NAMALWA (cell line): ENCODE data around the gene HES1.

Experiments
- DNase-seq: peaks from one replicate; pipeline ENCODE4 v3.0.0-alpha.2; 2015; ENCODE audit warnings: low spot score

Gene HES1

DNA sequence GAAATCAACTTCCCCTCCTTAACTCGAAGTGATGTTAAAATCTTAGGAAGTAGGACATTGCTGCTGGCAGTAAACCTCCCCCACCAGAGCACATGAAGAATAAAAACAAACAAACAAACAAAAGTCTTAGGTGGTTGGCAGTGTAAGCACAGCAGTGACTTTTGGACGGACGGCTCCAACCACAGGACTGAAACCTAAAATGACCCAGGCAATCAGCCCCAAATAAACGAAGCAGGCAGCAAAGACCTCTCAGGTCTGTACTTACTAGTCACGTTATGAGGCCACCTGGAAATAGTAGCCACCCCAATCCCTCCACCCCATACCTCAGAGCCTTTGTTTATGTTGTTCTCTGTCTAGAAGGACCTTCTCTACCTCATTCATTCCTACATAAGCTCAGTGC is 33.5 kb upstream of the HES1 start:
- DNase-seq, result no peak

- DNase-seq, result peak; percentile 65
These were observed 32.4 kb upstream of the HES1 start for GRCh38 chr3:194103505-194103904.

DNA sequence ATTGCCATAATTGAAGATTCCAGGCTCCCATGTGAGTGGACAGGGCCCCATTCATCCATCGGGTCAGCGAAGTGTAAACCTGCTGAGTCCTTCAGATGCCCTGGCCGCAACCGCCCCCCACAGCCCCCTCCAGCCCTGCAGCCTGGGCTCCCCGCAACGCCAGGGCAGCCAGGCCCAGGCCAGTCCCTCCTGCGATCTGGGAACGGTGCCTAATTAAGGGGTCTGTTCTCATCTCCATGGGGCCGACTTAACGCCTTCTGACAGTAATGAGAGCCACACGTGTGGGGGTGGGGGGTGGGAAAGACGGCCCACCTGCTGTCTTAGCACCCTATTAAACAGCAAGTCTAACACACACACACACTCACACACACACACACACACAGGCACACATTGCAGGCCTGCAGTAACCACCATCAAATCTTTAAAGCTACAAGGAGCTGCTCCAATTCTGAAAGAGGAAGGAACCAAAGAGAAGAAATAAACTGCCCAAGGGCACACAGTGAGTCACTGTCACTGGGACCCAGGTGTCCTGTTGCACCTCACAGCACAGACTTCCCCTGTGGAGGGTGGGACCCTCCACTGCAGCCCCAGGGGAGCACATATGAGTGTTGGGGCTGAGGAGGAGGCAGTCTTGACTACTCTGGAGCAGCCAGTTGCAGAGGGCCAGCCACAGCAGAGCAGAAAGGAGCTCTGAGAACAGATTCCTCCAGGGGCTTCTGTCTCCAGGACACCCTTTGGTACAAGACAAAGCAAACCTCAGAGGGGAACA is 31.8 kb upstream of the HES1 start:
- DNase-seq, result peak; percentile 95

DNA sequence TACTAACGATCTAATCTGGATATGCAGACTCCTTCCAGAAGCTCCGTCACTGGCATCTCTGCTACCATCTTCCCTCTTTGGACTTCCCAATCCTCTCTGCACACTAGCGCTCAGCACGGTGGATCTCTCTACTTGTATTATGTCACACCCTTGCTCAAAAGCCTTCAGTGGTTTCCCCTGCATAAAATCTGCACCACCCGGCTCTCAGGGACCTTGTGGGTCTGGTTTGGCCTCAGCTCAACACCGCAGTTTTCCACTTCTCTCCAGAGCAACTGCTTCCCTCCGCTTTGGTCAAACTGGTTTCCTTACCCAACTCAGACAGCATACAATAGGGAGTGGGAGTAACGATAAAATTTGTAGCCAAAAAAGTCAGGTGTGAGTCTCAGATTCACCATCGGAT is 30.7 kb upstream of the HES1 start:
- DNase-seq, result no peak

- DNase-seq, result no peak
These were observed 28.8 kb upstream of the HES1 start for GRCh38 chr3:194107107-194107506.

GRCh38 chr3:194109192-194109863 is 26.6 kb upstream of the HES1 start:
- DNase-seq, result peak; percentile 23

DNA sequence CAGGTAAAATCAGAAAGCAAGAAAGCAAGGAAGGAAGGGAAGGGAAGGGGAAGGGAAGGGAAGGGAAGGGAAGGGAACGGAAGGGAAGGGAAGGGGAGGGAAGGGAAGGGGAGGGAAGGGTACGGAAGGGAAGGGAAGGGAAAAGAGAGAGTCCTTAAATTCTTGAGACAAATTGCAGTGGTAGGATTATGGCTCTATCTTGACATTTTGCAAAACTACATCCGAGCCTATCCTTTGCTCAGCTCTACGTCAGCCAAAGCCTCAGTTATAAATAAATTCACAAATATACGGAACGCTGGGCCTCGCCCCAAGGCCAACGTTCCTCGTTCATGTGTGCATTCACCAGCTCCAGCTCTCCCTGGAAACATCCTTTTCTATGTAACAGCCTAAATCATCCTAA is 25.5 kb upstream of the HES1 start:
- no peak for DNase-seq

DNA sequence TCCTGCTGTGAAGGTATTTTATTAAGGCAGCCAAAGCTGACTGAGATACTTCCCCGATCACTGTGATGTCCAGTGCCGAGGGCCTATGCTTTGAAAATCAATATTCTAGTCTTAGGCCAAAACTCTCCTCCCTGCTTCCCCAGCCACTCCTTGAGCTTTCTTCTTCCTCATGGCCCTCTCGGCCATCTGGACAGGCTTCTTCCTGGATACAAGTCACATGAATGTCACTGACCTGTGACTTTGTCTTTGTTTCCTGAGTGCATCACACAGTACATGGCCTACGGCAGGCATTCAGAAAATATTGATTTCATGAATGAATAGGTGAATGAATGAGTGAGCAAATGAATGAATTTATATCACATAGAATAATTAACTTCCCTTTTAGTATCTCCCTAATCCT is 24.6 kb upstream of the HES1 start:
- DNase-seq, result no peak

GRCh38 chr3:194112120-194113106 is 23.5 kb upstream of the HES1 start:
- no peak for DNase-seq

DNA sequence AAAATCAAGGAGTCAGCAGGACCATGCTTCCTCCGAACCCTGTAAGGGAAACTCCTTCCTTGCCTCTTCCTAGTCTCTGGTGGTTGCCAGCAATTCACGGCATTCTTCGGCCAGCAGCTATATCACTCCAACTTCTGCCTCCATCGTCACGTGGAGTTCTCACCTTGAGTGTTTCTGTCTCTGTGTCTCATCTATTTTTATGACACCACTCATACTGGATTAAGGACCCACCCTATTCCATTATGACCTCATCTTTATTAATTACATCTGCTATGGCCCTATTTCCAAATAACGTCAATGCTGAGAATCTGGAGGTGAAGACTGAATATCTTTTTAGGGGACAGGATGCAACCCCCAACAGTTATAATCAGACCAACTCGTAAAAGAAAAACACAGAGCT is 21.8 kb upstream of the HES1 start:
- DNase-seq, result no peak

GRCh38 chr3:194117104-194117845 is 18.7 kb upstream of the HES1 start:
- no peak for DNase-seq

GRCh38 chr3:194118920-194119319 is 17.0 kb upstream of the HES1 start:
- no peak for DNase-seq

GRCh38 chr3:194119831-194120590 is 15.9 kb upstream of the HES1 start:
- DNase-seq, result no peak

- no peak for DNase-seq
These were observed 14.9 kb upstream of the HES1 start for GRCh38 chr3:194120789-194121770.

DNA sequence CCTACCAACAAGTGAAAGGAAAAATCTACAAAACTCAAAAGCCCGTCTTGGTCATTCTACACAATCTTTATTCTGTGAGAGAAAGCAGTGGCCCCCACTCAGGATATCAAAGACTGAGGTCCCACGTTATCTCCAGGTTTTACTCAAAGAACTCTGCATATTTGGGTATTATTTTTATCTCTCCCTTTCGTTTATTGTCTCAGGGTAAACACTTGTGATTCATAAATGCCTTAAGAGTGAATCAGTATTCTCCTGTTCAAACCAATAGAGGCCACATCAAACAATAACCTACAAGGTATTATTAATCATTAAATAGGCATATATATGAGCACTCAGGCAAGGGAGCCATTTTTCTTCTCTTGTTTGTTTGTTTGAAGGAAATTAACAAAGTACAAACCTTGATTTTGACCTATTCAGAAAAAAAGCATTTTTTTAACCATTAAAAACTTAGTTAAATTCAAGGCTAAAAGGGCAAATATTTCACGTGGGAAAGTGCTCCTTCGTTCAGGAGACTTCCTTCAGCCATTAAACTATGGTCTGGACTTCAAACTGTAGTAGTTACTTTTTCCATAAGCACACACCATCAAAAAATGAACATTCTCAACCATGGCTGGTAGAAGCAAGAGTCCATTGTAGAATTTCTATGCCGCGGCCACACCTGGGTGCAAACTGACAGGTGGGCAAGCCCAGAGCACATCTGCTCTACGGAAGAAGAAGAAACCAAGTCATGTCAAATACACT is 13.9 kb upstream of the HES1 start:
- DNase-seq, result no peak

DNA sequence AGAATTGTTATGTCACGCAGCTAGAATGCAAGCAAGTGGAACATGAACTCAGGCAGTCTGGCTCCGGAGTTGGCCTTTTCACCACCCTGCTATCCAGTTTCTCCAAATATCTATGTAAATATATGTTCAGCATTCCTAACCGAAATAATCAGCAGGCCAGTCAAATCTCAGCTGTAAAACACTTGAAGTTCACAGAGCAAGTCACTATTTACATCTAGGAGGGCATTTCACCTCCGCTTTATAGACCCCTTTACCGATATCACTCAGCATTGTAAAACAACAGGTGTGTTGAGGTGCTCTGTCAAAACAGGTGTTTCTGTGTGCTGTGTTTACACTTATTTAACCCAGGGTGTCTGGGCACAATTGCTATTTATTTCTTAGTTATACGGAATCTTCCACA is 12.2 kb upstream of the HES1 start:
- DNase-seq, result no peak

- no peak for DNase-seq
These were observed 11.8 kb upstream of the HES1 start for GRCh38 chr3:194124193-194124592.

GRCh38 chr3:194125442-194125841 is 10.5 kb upstream of the HES1 start:
- DNase-seq, result no peak

- no peak for DNase-seq
These were observed 9.2 kb upstream of the HES1 start for GRCh38 chr3:194126790-194127189.
